Caco-2 (cell line): ENCODE measurements around the gene PARP16. TPM values are rescaled to one million over a fixed set of nuclear protein-coding genes. Genes with fewer than 3 reads are reported as not detected.

Source experiments
- BruUV-seq: library from RNA; stranded (reverse); fragments of 400-500 nt; replicated peaks from 2 replicates; lab custom pipeline; 2021; lab: Mats Ljungman, UMichigan
- CTCF ChIA-PET: fragments of 300-600 bp; sonication (Branson Sonifier 250); formaldehyde crosslinking; loops from one replicate; lab custom pipeline; 2022; ENCODE audit warnings: antibody characterized with exemption; lab: Charles Lee
- POLR2A ChIA-PET: fragments of 300-600 bp; sonication (Branson Sonifier 250); formaldehyde crosslinking; loops from one replicate; lab custom pipeline; 2022; ENCODE audit warnings: antibody characterized with exemption; lab: Charles Lee
- DNase-seq, 2 experiments: peaks; one replicate each; pipeline versions ENCODE4 v3.0.0 to v3.0.0-alpha.2; 2020 to 2022
- H3K27me3 ChIP-seq: replicated peaks from 2 replicates; pipeline ENCODE4 v1.6.0; 2011; ENCODE audit warnings: low read length; ENCODE audit not compliant: control insufficient read depth, insufficient read depth
- H3K36me3 ChIP-seq: 2 replicates; pipeline ENCODE4 v1.5.1; 2011; ENCODE audit warnings: low read length; ENCODE audit not compliant: control insufficient read depth, insufficient read depth
- H3K4me1 ChIP-seq: fragments of 250-450 bp; sonication (Bioruptor Pico); 2 replicates; pipeline ENCODE4 v1.5.1; 2020; ENCODE audit warnings: mild to moderate bottlenecking
- H3K4me3 ChIP-seq: 2 replicates; pipeline ENCODE4 v1.5.1; 2011; ENCODE audit warnings: low read depth, mild to moderate bottlenecking, control low read depth, low read length
- H3K9me3 ChIP-seq: fragments of 250-450 bp; sonication (Bioruptor Pico); 2 replicates; pipeline ENCODE4 v1.5.1; 2020; ENCODE audit warnings: mild to moderate bottlenecking, moderate library complexity
- H3K27ac Mint-ChIP-seq: one replicate; pipeline ENCODE4 v1.8.0; 2022; ENCODE audit warnings: mixed read lengths; ENCODE audit not compliant: unreplicated experiment
- H3K27me3 Mint-ChIP-seq: one replicate; pipeline ENCODE4 v1.8.0; 2022; ENCODE audit warnings: mixed read lengths; ENCODE audit not compliant: insufficient read depth, unreplicated experiment
- H3K36me3 Mint-ChIP-seq: one replicate; pipeline ENCODE4 v1.8.0; 2022; ENCODE audit warnings: mild to moderate bottlenecking, mixed read lengths; ENCODE audit not compliant: insufficient read depth, unreplicated experiment
- H3K4me1 Mint-ChIP-seq: one replicate; pipeline ENCODE4 v1.8.0; 2022; ENCODE audit warnings: low read depth, mixed read lengths; ENCODE audit not compliant: unreplicated experiment
- H3K4me3 Mint-ChIP-seq: one replicate; pipeline ENCODE4 v1.8.0; 2022; ENCODE audit warnings: mild to moderate bottlenecking, moderate library complexity, mixed read lengths; ENCODE audit not compliant: unreplicated experiment
- H3K9me3 Mint-ChIP-seq: one replicate; pipeline ENCODE4 v1.8.0; 2022; ENCODE audit warnings: mixed read lengths; ENCODE audit not compliant: unreplicated experiment
- intact Hi-C: fragments of 100-400 bp; cut with micrococcal nuclease; formaldehyde crosslinking; loops from one replicate; pipeline ENCODE4 v1.10.0; 2022; ENCODE audit not compliant: unreplicated experiment
- total RNA-seq: library from RNA; stranded (reverse); gene quantifications from 2 replicates; pipeline ENCODE4 v1.2.3, GENCODE V29; 2022
- TF ChIP-seq, protein P1 (sequence below), 2 experiments: fragments of 200-600 bp in 1 of 2; IDR thresholded peaks; 1 replicate in 1 of 2; 2 replicates in 1 of 2; pipeline versions ENCODE4 v1.5.1 to v1.8.0; 2011 to 2022; ENCODE audit warnings: antibody characterized with exemption in 1 of 2, control low read depth in 1 of 2, inconsistent platforms in 1 of 2, low read depth in 1 of 2, low read length in 1 of 2, mild to moderate bottlenecking in 1 of 2, moderate library complexity in 1 of 2; ENCODE audit not compliant: insufficient read depth in 1 of 2, severe bottlenecking in 1 of 2, unreplicated experiment in 1 of 2

Gene PARP16
- total RNA-seq, 1 experiment from 2014 or later = 6.9 TPM

DNA sequence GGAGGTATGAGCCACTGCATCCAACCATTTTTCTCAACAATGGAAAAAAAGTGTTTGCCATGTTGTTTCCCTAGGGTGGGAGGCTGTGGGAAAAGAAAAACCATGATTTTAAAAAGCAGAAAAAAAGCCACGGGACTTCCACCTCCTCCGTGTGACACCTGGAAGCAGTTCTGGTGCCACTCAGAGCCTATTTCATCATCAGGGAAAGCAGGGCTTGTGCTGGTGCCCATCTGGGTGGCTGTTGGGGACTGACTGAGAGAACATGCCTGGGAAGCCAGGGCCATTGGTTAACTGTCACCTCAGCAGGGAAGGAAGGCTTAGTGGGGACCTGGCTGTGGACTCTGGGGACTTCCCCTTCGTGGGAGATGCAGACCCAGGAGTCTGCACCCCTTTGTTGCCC, 25.1 kb upstream of the PARP16 start:
- CTCF ChIA-PET = no interaction called here
- no peaks in the 10 kb centered on the region for H3K27me3 Mint-ChIP-seq
- intact Hi-C loops = no loop called here
- no peaks in the 10 kb centered on the region for H3K36me3 ChIP-seq
- BruUV-seq = no TSS peak
- no peaks in the 10 kb centered on the region for H3K36me3 Mint-ChIP-seq
- H3K9me3 Mint-ChIP-seq = no peaks in the 10 kb centered on the region
- H3K9me3 ChIP-seq = no peaks in the 10 kb centered on the region
- H3K4me1 Mint-ChIP-seq = no peaks in the 10 kb centered on the region
- TF ChIP-seq, protein P1, sequence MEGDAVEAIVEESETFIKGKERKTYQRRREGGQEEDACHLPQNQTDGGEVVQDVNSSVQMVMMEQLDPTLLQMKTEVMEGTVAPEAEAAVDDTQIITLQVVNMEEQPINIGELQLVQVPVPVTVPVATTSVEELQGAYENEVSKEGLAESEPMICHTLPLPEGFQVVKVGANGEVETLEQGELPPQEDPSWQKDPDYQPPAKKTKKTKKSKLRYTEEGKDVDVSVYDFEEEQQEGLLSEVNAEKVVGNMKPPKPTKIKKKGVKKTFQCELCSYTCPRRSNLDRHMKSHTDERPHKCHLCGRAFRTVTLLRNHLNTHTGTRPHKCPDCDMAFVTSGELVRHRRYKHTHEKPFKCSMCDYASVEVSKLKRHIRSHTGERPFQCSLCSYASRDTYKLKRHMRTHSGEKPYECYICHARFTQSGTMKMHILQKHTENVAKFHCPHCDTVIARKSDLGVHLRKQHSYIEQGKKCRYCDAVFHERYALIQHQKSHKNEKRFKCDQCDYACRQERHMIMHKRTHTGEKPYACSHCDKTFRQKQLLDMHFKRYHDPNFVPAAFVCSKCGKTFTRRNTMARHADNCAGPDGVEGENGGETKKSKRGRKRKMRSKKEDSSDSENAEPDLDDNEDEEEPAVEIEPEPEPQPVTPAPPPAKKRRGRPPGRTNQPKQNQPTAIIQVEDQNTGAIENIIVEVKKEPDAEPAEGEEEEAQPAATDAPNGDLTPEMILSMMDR (IDR thresholded peaks at IDR 0.05; ENCODE audit: insufficient read depth in 1 of 2, low read depth in 1 of 2, low read length in 1 of 2, severe bottlenecking in 1 of 2, unreplicated experiment in 1 of 2) = no peak
- no peaks in the 10 kb centered on the region for H3K4me1 ChIP-seq
- DNase-seq = no peak
- H3K4me3 Mint-ChIP-seq = no peak overlapping the region
- no peak overlapping the region for H3K4me3 ChIP-seq
- no peaks in the 10 kb centered on the region for H3K27me3 ChIP-seq
- POLR2A ChIA-PET = no interaction called here
- no peak overlapping the region for H3K27ac Mint-ChIP-seq

- Mint-ChIP-seq H3K27me3 (no peaks in the 10 kb centered on the region), H3K4me1 (no peaks in the 10 kb centered on the region), H3K27ac (no peak overlapping the region), H3K4me3 (no peak overlapping the region), H3K36me3 (no peaks in the 10 kb centered on the region), H3K9me3 (no peaks in the 10 kb centered on the region)
- DNase-seq = no peak
- H3K36me3 ChIP-seq = no peaks in the 10 kb centered on the region
- intact Hi-C loops = no loop called here
- no peaks in the 10 kb centered on the region for H3K4me1 ChIP-seq
- no peak overlapping the region for H3K4me3 ChIP-seq
- POLR2A ChIA-PET = interaction anchor here (0.6 kb wide), 1 partner anchor 538 kb away, joined by 3 read pairs; no protein-coding TSS in a partner anchor
- no TSS peak for BruUV-seq
- no peaks in the 10 kb centered on the region for H3K27me3 ChIP-seq
- TF ChIP-seq, protein P1 (IDR thresholded peaks at IDR 0.05; ENCODE audit: insufficient read depth in 1 of 2, low read depth in 1 of 2, low read length in 1 of 2, severe bottlenecking in 1 of 2, unreplicated experiment in 1 of 2) = no peak
- no peaks in the 10 kb centered on the region for H3K9me3 ChIP-seq
- CTCF ChIA-PET = no interaction called here
Measured at GRCh38 chr15:65310431-65311137, 23.9 kb upstream of the PARP16 start.

DNA sequence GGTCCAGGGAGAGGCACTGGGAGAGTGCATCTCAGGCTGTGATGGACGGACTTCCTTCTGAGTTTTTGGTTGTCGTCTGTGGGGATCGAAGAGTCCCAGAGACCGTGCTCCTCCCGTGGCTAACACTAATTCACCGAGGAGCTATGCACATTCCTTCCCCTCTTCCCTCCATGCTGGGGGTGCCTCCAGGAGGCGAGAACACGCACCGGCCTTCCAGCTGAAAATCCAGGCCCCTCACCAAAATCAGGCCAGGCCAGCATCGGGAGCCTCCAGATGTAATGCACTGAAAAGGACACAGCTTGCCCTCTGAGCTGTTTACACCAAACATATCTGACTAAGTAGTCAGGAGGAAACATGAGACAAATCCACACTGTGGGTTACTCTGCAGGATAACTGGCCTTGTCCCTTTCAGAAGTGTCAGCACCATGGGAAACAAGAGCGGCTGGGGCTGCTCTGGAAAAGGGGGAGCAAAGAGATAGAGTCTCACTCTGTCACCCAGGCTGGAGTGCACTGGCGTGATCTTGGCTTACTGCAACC, 23.3 kb upstream of the PARP16 start:
- H3K36me3 Mint-ChIP-seq = peaks cover 2% of the 10 kb centered on the region
- H3K4me3 Mint-ChIP-seq = no peak overlapping the region
- no peaks in the 10 kb centered on the region for H3K9me3 Mint-ChIP-seq
- no peaks in the 10 kb centered on the region for H3K27me3 Mint-ChIP-seq
- no peak for DNase-seq
- Histone ChIP-seq H3K27me3 (no peaks in the 10 kb centered on the region), H3K36me3 (no peaks in the 10 kb centered on the region), H3K4me1 (no peaks in the 10 kb centered on the region), H3K4me3 (no peak overlapping the region), H3K9me3 (no peaks in the 10 kb centered on the region)
- CTCF ChIA-PET = no interaction called here
- TF ChIP-seq, protein P1 (IDR thresholded peaks at IDR 0.05; ENCODE audit: insufficient read depth in 1 of 2, low read depth in 1 of 2, low read length in 1 of 2, severe bottlenecking in 1 of 2, unreplicated experiment in 1 of 2) = no peak
- no peak overlapping the region for H3K27ac Mint-ChIP-seq
- H3K4me1 Mint-ChIP-seq = no peaks in the 10 kb centered on the region
- POLR2A ChIA-PET = interaction anchor here (0.6 kb wide), 1 partner anchor 538 kb away, joined by 3 read pairs; no protein-coding TSS in a partner anchor
- BruUV-seq = no TSS peak
- intact Hi-C loops = no loop called here
